ENCODE results near the gene LGR6. TPM values are rescaled to one million over a fixed set of nuclear protein-coding genes. Genes with fewer than 3 reads are reported as not detected.
A peak's percentile ranks its signal among the peaks of the same experiment; 100 is the strongest.

Gene LGR6
- total and polyA plus RNA-seq, 2 of the 4 experiments (the other 2 are of a cell fraction): not detected

DNA sequence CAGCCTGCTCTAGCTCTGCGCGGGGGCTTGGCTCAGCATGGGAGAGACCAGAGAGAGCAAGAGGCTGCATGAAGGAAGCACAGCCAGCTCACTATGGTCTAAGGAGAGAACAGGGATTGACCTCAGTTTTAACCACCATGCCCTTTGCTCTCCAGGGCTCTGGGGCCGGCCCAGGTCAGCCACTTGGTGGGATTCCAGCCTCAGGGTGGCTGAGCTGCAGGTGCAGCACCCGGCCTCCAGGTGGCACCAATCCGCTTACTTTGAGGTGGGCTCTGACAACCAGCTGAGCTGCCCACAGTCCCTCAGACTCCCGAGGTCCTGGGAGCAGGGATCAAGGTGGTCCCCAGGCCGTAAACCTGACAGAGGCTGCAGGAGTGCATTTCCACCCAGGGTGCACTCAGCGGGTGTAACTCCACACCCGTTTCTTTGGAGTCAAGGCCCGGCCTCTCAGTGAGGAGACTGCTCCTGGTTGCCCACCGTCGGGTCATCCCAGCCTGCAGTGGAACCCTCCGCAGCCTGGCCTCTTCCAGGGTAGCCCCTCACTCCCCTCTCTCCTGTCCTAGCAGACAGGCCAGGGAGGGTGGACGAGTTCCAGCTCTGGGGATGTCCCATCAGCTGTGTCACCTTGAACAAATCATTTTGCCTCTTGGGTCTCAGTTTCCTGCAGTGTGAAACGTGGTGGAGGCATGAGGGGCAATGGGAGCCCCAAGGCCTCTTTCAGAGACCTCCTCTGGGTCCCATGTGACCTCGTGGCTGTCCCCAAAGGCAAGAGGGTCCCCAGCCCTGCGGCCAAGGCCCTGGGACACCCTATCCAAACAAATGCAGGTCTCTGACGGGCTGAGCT lies 607 bp upstream of the LGR6 start:
- in situ Hi-C loops (cut with MboI; ENCODE audit: low sequenced_read_pairs) (no loop called here), dilution Hi-C loops (cut with HindIII; ENCODE audit: low sequenced_read_pairs, unreplicated experiment) (no loop called here), intact Hi-C loops (cut with micrococcal nuclease) (loop anchor here (1.0 to 2.0 kb wide), 2 partner anchors 122 to 526 kb away; no protein-coding TSS in a partner anchor)
- no peak overlapping the region for H3K4me3 ChIP-seq (ENCODE audit: insufficient read depth, low read depth, low read length)
- no peak overlapping the region for H4K8ac ChIP-seq (ENCODE audit: low read depth in 2 of 2, low read length in 2 of 2)
- no peaks in the 10 kb centered on the region for H3K79me1 ChIP-seq (ENCODE audit: low read depth in 1 of 2, low read length in 2 of 2)
- no peak overlapping the region for H3K18ac ChIP-seq (ENCODE audit: low read depth, low read length)
- no peak overlapping the region for H3K9ac ChIP-seq (ENCODE audit: low read depth, low read length)
- H4K5ac ChIP-seq (ENCODE audit: low read depth, low read length): no peak overlapping the region
- no peak overlapping the region for H3K4ac ChIP-seq (ENCODE audit: low read depth, low read length)
- H3K9me3 ChIP-seq (ENCODE audit: control insufficient read depth, insufficient read depth, low read length): no peaks in the 10 kb centered on the region
- TF ChIP-seq FOS (IDR thresholded peaks at IDR 0.05; ENCODE audit: low read depth, low read length) (no peak), MAZ (IDR thresholded peaks at IDR 0.05; ENCODE audit: borderline replicate concordance, low read depth, low read length) (no peak), MAFK (IDR thresholded peaks at IDR 0.05; ENCODE audit: low read depth, low read length) (no peak), RAD21 (IDR thresholded peaks at IDR 0.05; ENCODE audit: low read length) (peak; percentile 79), SMC3 (IDR thresholded peaks at IDR 0.05; ENCODE audit: low read depth, low read length) (peak; percentile 86)
- TF ChIP-seq, protein P1, sequence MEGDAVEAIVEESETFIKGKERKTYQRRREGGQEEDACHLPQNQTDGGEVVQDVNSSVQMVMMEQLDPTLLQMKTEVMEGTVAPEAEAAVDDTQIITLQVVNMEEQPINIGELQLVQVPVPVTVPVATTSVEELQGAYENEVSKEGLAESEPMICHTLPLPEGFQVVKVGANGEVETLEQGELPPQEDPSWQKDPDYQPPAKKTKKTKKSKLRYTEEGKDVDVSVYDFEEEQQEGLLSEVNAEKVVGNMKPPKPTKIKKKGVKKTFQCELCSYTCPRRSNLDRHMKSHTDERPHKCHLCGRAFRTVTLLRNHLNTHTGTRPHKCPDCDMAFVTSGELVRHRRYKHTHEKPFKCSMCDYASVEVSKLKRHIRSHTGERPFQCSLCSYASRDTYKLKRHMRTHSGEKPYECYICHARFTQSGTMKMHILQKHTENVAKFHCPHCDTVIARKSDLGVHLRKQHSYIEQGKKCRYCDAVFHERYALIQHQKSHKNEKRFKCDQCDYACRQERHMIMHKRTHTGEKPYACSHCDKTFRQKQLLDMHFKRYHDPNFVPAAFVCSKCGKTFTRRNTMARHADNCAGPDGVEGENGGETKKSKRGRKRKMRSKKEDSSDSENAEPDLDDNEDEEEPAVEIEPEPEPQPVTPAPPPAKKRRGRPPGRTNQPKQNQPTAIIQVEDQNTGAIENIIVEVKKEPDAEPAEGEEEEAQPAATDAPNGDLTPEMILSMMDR (conservative IDR thresholded peaks at IDR 0.05; ENCODE audit: low read depth, low read length): peak; percentile 81
- TF ChIP-seq, protein P2, sequence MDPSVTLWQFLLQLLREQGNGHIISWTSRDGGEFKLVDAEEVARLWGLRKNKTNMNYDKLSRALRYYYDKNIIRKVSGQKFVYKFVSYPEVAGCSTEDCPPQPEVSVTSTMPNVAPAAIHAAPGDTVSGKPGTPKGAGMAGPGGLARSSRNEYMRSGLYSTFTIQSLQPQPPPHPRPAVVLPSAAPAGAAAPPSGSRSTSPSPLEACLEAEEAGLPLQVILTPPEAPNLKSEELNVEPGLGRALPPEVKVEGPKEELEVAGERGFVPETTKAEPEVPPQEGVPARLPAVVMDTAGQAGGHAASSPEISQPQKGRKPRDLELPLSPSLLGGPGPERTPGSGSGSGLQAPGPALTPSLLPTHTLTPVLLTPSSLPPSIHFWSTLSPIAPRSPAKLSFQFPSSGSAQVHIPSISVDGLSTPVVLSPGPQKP (IDR thresholded peaks at IDR 0.05; ENCODE audit: borderline replicate concordance, low read depth, low read length): no peak
- no peak overlapping the region for H3K56ac ChIP-seq (ENCODE audit: extremely low read depth, insufficient read depth, low read length)
- no peak overlapping the region for H2BK5ac ChIP-seq (ENCODE audit: low read depth, low read length, poor library complexity, severe bottlenecking)
- no peaks in the 10 kb centered on the region for H3K9me1 ChIP-seq (ENCODE audit: insufficient read depth, low read length)
- no TSS peak for BruUV-seq (replicated peaks)
- ChIA-PET CTCF (interaction anchor here (0.5 to 2.3 kb wide), 10 partner anchors 10 to 138 kb away, joined by 3 to 18 read pairs (median 4); no protein-coding TSS in a partner anchor), POLR2A (ENCODE audit: unreplicated experiment) (no interaction called here)
- H3K27ac ChIP-seq (ENCODE audit: insufficient read depth, low read length): no peak overlapping the region
- H2BK15ac ChIP-seq (ENCODE audit: low read depth, low read length): no peak overlapping the region
- H4K91ac ChIP-seq (ENCODE audit: insufficient read depth, low read depth, low read length): no peak overlapping the region
- DNase-seq (peak; percentile 35), ATAC-seq (ENCODE audit: low read depth) (peak; percentile 85)
- H3K27me3 ChIP-seq (ENCODE audit: control insufficient read depth, insufficient read depth, low read length): peaks cover 56% of the 10 kb centered on the region
- WGBS, 2 experiments (ENCODE audit: extremely low coverage in 2 of 2, insufficient read length in 1 of 2): 17% methylated on average over 6 of the region's 18 CpGs; no CpG with 5 or more reads in 1 of the 2 experiments
- no peak overlapping the region for H3K14ac ChIP-seq (replicated peaks; ENCODE audit: low read depth, low read length)
- no peak overlapping the region for H3K4me2 ChIP-seq (ENCODE audit: low read depth, low read length)
- H2AFZ ChIP-seq (replicated peaks; ENCODE audit: low read length, poor library complexity): no peak overlapping the region
- H3K23ac ChIP-seq (ENCODE audit: low read depth, low read length): no peak overlapping the region
- no peak overlapping the region for H2AK5ac ChIP-seq (ENCODE audit: low read depth, low read length)
- no peak overlapping the region for H2BK20ac ChIP-seq (ENCODE audit: low read depth, low read length)
- no peaks in the 10 kb centered on the region for H3K4me1 ChIP-seq (ENCODE audit: control insufficient read depth, insufficient read depth, low read length)
- peak overlapping the region; percentile 68 for H2AK9ac ChIP-seq (replicated peaks; ENCODE audit: low read depth, low read length, poor library complexity)
- no peaks in the 10 kb centered on the region for H3K36me3 ChIP-seq (ENCODE audit: control insufficient read depth, insufficient read depth, low read length)
- H4K20me1 ChIP-seq (ENCODE audit: insufficient read depth, low read length): peaks cover 3% of the 10 kb centered on the region; the same call in 1 of the 2 replicates
- H2BK120ac ChIP-seq (ENCODE audit: low read depth, low read length): no peak overlapping the region
